Gastrocnemius medialis (tissue), 4 donors: Measurements from ENCODE around the gene C10orf120. TPM values are rescaled to one million over a fixed set of nuclear protein-coding genes. Genes with fewer than 3 reads are reported as not detected.

Experiments used
- ATAC-seq, 2 donors: fragments of 150-250 bp; one replicate each; pipeline ENCODE4 v1.9.1; 2016
- DNase-seq, 2 donors: peaks; one replicate each; pipeline ENCODE4 v3.0.0-alpha.2; 2019
- H3K27ac ChIP-seq, 4 donors: fragments of 200-600 bp; sonication (generic); 1 replicate in 1 of 4; 2 replicates in 3 of 4; pipeline ENCODE4 v1.5.1; 2016 to 2018; ENCODE audit warnings: mild to moderate bottlenecking in 2 of 4, moderate library complexity in 1 of 4
- H3K27me3 ChIP-seq, 3 donors: fragments of 200-600 bp; sonication (generic) in 2 of 3; 1 replicate in 1 of 3; 2 replicates in 2 of 3; pipeline versions ENCODE4 v1.5.1 to v1.6.0; 2016 to 2019; ENCODE audit warnings: mild to moderate bottlenecking in 1 of 3, moderate library complexity in 1 of 3
- H3K36me3 ChIP-seq, 2 donors: fragments of 200-600 bp; sonication (generic) in 1 of 2; one replicate each; pipeline ENCODE4 v1.5.1; 2017 to 2018
- H3K4me1 ChIP-seq, 2 donors: fragments of 200-600 bp; sonication (generic) in 1 of 2; one replicate each; pipeline ENCODE4 v1.5.1; 2016 to 2017; ENCODE audit warnings: mild to moderate bottlenecking in 2 of 2
- H3K4me3 ChIP-seq, 4 donors: fragments of 200-600 bp; sonication (generic) in 3 of 4; 1 replicate in 1 of 4; 2 replicates in 3 of 4; pipeline ENCODE4 v1.5.1; 2016 to 2019; ENCODE audit warnings: mild to moderate bottlenecking in 2 of 4
- H3K9me3 ChIP-seq, 3 donors: fragments of 200-600 bp; sonication (generic) in 2 of 3; 1 replicate in 1 of 3; 2 replicates in 2 of 3; pipeline ENCODE4 v1.5.1; 2016 to 2019
- POLR2A ChIP-seq, 2 donors: fragments of 450-650 bp; IDR thresholded peaks; one replicate each; pipeline ENCODE4 v1.6.1; 2017; ENCODE audit warnings: antibody characterized with exemption in 2 of 2, mild to moderate bottlenecking in 2 of 2, moderate library complexity in 2 of 2
- in situ Hi-C, 4 donors: fragments of 200-750 bp; cut with MboI; loops; one replicate each; pipeline versions ENCODE4 v1.15.0 to v1.8.0; 2017; ENCODE audit warnings: low sequenced_read_pairs in 4 of 4
- intact Hi-C: fragments of 100-400 bp; cut with DNase I; formaldehyde crosslinking; loops from one replicate; pipeline ENCODE4 v1.15.1; 2023; ENCODE audit warnings: low total_unique reads
- total RNA-seq, 4 donors: library from RNA; depleted of rRNA; stranded (reverse); fragments of >200 nt; gene quantifications; one replicate each; pipeline versions ENCODE4 v1.1.0 to v1.2.3, GENCODE V29; 2016
- TF ChIP-seq, protein P1 (sequence below), 5 experiments: fragments of 450-650 bp in 3 of 5; fragments of 200-600 bp in 2 of 5; sonication (generic) in 2 of 5; IDR thresholded peaks in 4 of 5; conservative IDR thresholded peaks in 1 of 5; 1 replicate in 4 of 5; 2 replicates in 1 of 5; pipeline ENCODE4 v1.5.1; 2016 to 2019; ENCODE audit warnings: antibody characterized with exemption in 5 of 5, mild to moderate bottlenecking in 3 of 5, moderate library complexity in 3 of 5

C10orf120 gene
- total RNA-seq, 4 donors from 2014 or later: not detected

DNA sequence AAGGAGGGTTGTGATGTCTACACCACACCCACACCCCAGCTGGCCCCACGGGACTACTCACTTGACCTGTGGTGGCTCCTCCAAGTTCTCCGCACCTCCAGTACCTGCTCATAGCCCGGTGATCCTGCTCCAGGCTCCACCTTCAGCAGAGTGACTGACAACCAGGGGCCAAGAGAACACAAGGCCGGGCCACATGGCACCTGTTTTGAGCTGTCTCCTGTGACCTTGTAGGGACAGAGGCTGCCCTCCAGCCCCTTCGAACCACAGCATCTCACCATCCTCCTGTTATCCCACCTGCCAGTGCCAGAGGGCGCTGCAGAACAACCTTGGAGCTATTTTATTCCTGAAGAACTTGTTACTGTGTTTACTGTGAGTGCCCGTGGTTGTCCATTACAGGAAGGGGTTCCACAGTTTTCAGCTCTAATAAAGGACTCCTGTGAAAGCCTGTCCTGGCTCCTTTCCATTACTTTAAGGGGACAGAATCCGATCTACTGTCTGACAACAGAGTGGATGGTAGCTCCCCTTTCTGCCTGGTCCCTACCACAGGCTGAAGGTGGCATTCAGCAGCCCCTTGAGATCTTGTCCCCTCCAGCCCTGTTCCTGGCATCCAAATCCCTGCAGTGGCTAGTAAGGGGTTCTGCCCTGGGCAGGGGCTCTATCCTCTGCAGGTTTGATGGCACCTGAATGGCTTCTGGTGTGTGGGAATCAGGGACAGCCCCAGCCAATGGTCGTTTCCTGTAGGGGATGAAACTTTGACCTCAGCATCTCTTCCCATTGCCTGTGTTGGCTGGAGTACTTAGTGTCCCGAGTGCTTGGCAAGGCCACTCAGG is 50.8 kb downstream of the C10orf120 start:
- DNase-seq (no peak), ATAC-seq (peak in 1 of 2 donors; percentile 46)
- intact Hi-C loops (no loop called here), in situ Hi-C loops (no loop called here)
- Histone ChIP-seq H3K4me3 (no peak overlapping the region), H3K9me3 (no peaks in the 10 kb centered on the region), H3K4me1 (no peaks in the 10 kb centered on the region), H3K36me3 (no peaks in the 10 kb centered on the region), H3K27me3 (peaks cover 0 to 9% (median 0%) of the 10 kb centered on the region in 3 donors), H3K27ac (no peak overlapping the region)
- no peak for TF ChIP-seq POLR2A (IDR thresholded peaks at IDR 0.05)
- TF ChIP-seq, protein P1, sequence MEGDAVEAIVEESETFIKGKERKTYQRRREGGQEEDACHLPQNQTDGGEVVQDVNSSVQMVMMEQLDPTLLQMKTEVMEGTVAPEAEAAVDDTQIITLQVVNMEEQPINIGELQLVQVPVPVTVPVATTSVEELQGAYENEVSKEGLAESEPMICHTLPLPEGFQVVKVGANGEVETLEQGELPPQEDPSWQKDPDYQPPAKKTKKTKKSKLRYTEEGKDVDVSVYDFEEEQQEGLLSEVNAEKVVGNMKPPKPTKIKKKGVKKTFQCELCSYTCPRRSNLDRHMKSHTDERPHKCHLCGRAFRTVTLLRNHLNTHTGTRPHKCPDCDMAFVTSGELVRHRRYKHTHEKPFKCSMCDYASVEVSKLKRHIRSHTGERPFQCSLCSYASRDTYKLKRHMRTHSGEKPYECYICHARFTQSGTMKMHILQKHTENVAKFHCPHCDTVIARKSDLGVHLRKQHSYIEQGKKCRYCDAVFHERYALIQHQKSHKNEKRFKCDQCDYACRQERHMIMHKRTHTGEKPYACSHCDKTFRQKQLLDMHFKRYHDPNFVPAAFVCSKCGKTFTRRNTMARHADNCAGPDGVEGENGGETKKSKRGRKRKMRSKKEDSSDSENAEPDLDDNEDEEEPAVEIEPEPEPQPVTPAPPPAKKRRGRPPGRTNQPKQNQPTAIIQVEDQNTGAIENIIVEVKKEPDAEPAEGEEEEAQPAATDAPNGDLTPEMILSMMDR (IDR thresholded peaks at IDR 0.05 in 4 of 5, conservative IDR thresholded peaks at IDR 0.05 in 1 of 5): peak in 4 of 5 experiments; percentile 30 to 63 (median 40)

Other genes with a start within 250 kb of the C10orf120 start
- not detected for gene ARMS2, start 245.2 kb downstream of the C10orf120 start, total RNA-seq
- gene HTRA1, start 238.3 kb downstream of the C10orf120 start, total RNA-seq: 10 to 100 TPM; 14.2 to 23.2 (median 17.2) TPM
- under 1 TPM in 1 of 4 donors, not detected in 3; 0.32 TPM for gene DMBT1, start 139.1 kb downstream of the C10orf120 start, total RNA-seq
- under 1 TPM in 1 of 4 donors, not detected in 3; 0.09 TPM for gene CUZD1, start 146.0 kb upstream of the C10orf120 start, total RNA-seq
- not detected for gene FAM24B, start 179.7 kb upstream of the C10orf120 start, total RNA-seq
- gene FAM24A, start 210.8 kb upstream of the C10orf120 start, total RNA-seq: not detected